K562 (cell line): ENCODE measurements around the gene TP53BP2. TPM values are rescaled to one million over a fixed set of nuclear protein-coding genes. Genes with fewer than 3 reads are reported as not detected.

Experiments
- COPS2 ChIP-seq: fragments of 450-650 bp; conservative IDR thresholded peaks from 2 replicates; pipeline ENCODE4 v1.6.1; 2016; ENCODE audit warnings: mild to moderate bottlenecking, moderate library complexity
- CXXC5 ChIP-seq: fragments of 250-450 bp; sonication (Bioruptor Pico); IDR thresholded peaks from 2 replicates; pipeline ENCODE4 v1.8.0; 2022; ENCODE audit warnings: inconsistent platforms, mild to moderate bottlenecking, moderate library complexity
- DACH1 ChIP-seq: fragments of 450-650 bp; IDR thresholded peaks from 2 replicates; pipeline ENCODE4 v1.6.1; 2018; ENCODE audit not compliant: partially characterized antibody
- ETV6 ChIP-seq, 3 experiments: fragments of 150-350 bp in 1 of 3; sonication (generic) in 1 of 3; formaldehyde crosslinking in 1 of 3; IDR thresholded peaks; 2 replicates each; pipeline versions ENCODE4 v1.6.1 to v1.8.0; 2014 to 2022; ENCODE audit warnings: borderline replicate concordance in 2 of 3, low read depth in 2 of 3, antibody characterized with exemption in 1 of 3, low read length in 1 of 3, mild to moderate bottlenecking in 1 of 3, missing genetic modification reagents in 1 of 3
- GTF2F1 ChIP-seq: IDR thresholded peaks from 2 replicates; pipeline ENCODE4 v1.6.1; 2011; ENCODE audit warnings: low read depth, low read length, improper control_type of control experiment
- HMG20B ChIP-seq: fragments of 250-450 bp; sonication (Bioruptor Pico); IDR thresholded peaks from 2 replicates; pipeline ENCODE4 v1.5.0; 2021; ENCODE audit warnings: mild to moderate bottlenecking
- IFI16 ChIP-seq: fragments of 250-450 bp; sonication (Bioruptor Pico); IDR thresholded peaks from 2 replicates; pipeline ENCODE4 v2.1.2; 2022; ENCODE audit warnings: mild to moderate bottlenecking, inconsistent platforms
- JUND ChIP-seq, 2 experiments: IDR thresholded peaks; 2 replicates in 1 of 2; 3 replicates in 1 of 2; pipeline ENCODE4 v1.6.1; 2011; ENCODE audit warnings: borderline replicate concordance in 2 of 2, low read depth in 2 of 2, low read length in 2 of 2, improper control_type of control experiment in 1 of 2, missing biosample characterization in 1 of 2, missing genetic modification characterization in 1 of 2, missing genetic modification reagents in 1 of 2
- MAFG ChIP-seq: fragments of 450-650 bp; conservative IDR thresholded peaks from 2 replicates; pipeline ENCODE4 v1.6.1; 2016; ENCODE audit warnings: missing genetic modification characterization, missing compliant biosample characterization
- NR3C1 ChIP-seq: sonication (generic); formaldehyde crosslinking; IDR thresholded peaks from 2 replicates; pipeline ENCODE4 v1.8.1; 2022; ENCODE audit warnings: missing genetic modification reagents
- TCF7 ChIP-seq: sonication (generic); IDR thresholded peaks from 2 replicates; pipeline ENCODE4 v1.6.1; 2016; ENCODE audit warnings: antibody characterized with exemption, borderline replicate concordance
- TOE1 ChIP-seq, 2 experiments: fragments of 450-650 bp in 1 of 2; sonication (generic) in 1 of 2; formaldehyde crosslinking in 1 of 2; IDR thresholded peaks; 2 replicates each; pipeline versions ENCODE4 v1.7.1 to v1.8.0; 2016 to 2022; ENCODE audit warnings: borderline replicate concordance in 2 of 2, mild to moderate bottlenecking in 2 of 2, antibody characterized with exemption in 1 of 2, inconsistent platforms in 1 of 2, low read depth in 1 of 2, missing genetic modification reagents in 1 of 2, moderate library complexity in 1 of 2
- YY1 ChIP-seq, 3 experiments: IDR thresholded peaks; 2 replicates each; pipeline ENCODE4 v1.6.1; 2011; ENCODE audit warnings: low read length in 2 of 3, mild to moderate bottlenecking in 2 of 3, moderate library complexity in 2 of 3, borderline replicate concordance in 1 of 3, control low read depth in 1 of 3, low read depth in 1 of 3; ENCODE audit not compliant: insufficient read depth in 3 of 3, insufficient replicate concordance in 2 of 3, control insufficient read depth in 1 of 3, insufficient read length in 1 of 3; ENCODE audit errors: extremely low read depth in 1 of 3
- ZNF165 ChIP-seq: fragments of 250-450 bp; sonication (Bioruptor Pico); IDR thresholded peaks from 2 replicates; pipeline ENCODE4 v1.4.0; 2020; ENCODE audit warnings: borderline replicate concordance
- ZNF24 ChIP-seq: fragments of 450-650 bp; IDR thresholded peaks from 2 replicates; pipeline ENCODE4 v1.6.1; 2016
- ZNF431 ChIP-seq: sonication (generic); formaldehyde crosslinking; IDR thresholded peaks from 2 replicates; pipeline ENCODE4 v1.8.0; 2022; ENCODE audit warnings: mild to moderate bottlenecking, missing genetic modification reagents
- ZNF584 ChIP-seq: fragments of 200-800 bp; sonication (Bioruptor generic); IDR thresholded peaks from 2 replicates; pipeline ENCODE4 v1.6.1; 2016; ENCODE audit warnings: low read depth, mild to moderate bottlenecking, missing genetic modification characterization, missing compliant biosample characterization
- ZNF695 ChIP-seq: fragments of 450-650 bp; formaldehyde crosslinking; IDR thresholded peaks from 2 replicates; pipeline ENCODE4 v1.4.0; 2020; ENCODE audit warnings: mild to moderate bottlenecking, moderate library complexity
- polyA plus RNA-seq, 8 experiments: library from polyadenylated mRNA; depleted of rRNA in 4 of 8; stranded (reverse) in 5 of 8; unstranded in 3 of 8; fragments of >200 nt; fragmentation: Nextera tagmentation in 2 of 8; fragmentation: Illumina TruSeq in 1 of 8; extraction: Ambion mirVana in 2 of 8; extraction: Trizol in 1 of 8; gene quantifications; 2 replicates each; pipeline versions ENCODE4 v1.2.1 to v1.2.3, GENCODE V29; 2011 to 2014; ENCODE audit warnings: inconsistent platforms in 1 of 8, missing spikeins in 1 of 8
- total RNA-seq, 7 experiments: library from RNA; depleted of rRNA in 6 of 7; stranded (reverse); fragments of >200 nt in 6 of 7; fragmentation: Illumina TruSeq in 2 of 7; extraction: Trizol in 2 of 7; gene quantifications; 2 replicates each; pipeline versions ENCODE4 v1.2.1 to v1.2.3, GENCODE V29; 2011 to 2021; ENCODE audit warnings: low replicate concordance in 1 of 7
- TF ChIP-seq, protein P1 (sequence below): fragments of 250-450 bp; sonication (Bioruptor Pico); IDR thresholded peaks from 2 replicates; pipeline ENCODE4 v1.8.0; 2022; ENCODE audit warnings: moderate library complexity, mild to moderate bottlenecking, inconsistent platforms
- TF ChIP-seq, protein P2 (sequence below): IDR thresholded peaks from 2 replicates; pipeline ENCODE4 v1.6.1; 2016; ENCODE audit warnings: missing genetic modification characterization, missing compliant biosample characterization
- TF ChIP-seq, protein P3 (sequence below), 2 experiments: fragments of 250-450 bp in 1 of 2; fragments of 450-650 bp in 1 of 2; sonication (Bioruptor Pico) in 1 of 2; IDR thresholded peaks; 2 replicates each; pipeline versions ENCODE4 v1.6.1 to v1.8.0; 2016 to 2021; ENCODE audit warnings: mild to moderate bottlenecking in 2 of 2, moderate library complexity in 2 of 2, missing compliant biosample characterization in 1 of 2, missing genetic modification characterization in 1 of 2
- TF ChIP-seq, protein P4 (sequence below): fragments of 450-650 bp; IDR thresholded peaks from 2 replicates; pipeline ENCODE4 v1.6.1; 2016

The TP53BP2 gene
- total and polyA plus RNA-seq, 9 of the 15 experiments (the other 6 are each of a cell fraction or from before 2014, with no cell fraction given) = 17.0 to 69.6 (median 40.1) TPM

DNA sequence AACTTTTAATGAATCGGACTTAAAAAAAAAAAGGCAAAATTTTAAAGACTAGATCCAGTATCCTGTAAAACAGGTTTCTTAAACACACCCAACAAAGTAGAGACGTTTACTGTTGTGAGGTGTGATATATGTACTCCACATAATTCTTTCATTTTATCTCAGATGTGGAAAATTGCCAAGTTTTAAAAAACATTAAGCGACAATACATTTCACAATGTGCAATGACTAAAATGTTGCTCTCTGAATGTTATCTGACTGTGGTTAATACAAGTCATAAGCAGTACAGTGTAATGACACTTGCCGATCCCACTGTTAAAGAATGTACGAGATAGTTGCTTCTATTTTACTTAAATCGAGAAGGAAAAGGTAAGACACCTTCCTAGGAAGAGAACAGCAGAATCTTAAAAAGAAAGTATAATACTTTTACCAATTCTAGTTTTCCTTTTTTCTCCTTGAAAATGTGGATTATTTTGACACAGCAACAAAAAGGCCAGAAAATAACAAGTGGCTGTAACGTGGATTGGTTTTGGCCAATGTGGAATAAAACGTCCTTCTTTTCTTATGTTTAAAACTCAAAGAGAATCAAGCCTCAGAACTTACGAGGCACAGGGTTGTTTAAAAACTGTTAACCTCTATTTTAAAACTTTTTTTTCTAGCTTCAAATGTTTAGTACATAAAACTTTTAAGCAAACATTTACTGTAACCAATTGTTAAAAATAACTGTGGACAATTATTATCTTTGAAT, 51.4 kb downstream of the TP53BP2 start (continued):
- TF ChIP-seq TCF7 = no peak
- no peak for TF ChIP-seq YY1 (IDR thresholded peaks at IDR 0.05; ENCODE audit: borderline replicate concordance in 1 of 3, control insufficient read depth in 1 of 3, extremely low read depth in 1 of 3, insufficient read depth in 3 of 3, insufficient read length in 1 of 3, insufficient replicate concordance in 2 of 3, low read depth in 1 of 3, low read length in 2 of 3)
- TF ChIP-seq HMG20B = no peak
- TF ChIP-seq ZNF24 = no peak
- peak; percentile 13 for TF ChIP-seq DACH1
- no peak for TF ChIP-seq ETV6 (IDR thresholded peaks at IDR 0.05; ENCODE audit: borderline replicate concordance in 1 of 2, low read depth in 2 of 2, low read length in 1 of 2)
- no peak for TF ChIP-seq ETV6 (CRISPR knock-in tag; IDR thresholded peaks at IDR 0.05; ENCODE audit: borderline replicate concordance)
- no peak for TF ChIP-seq IFI16 (CRISPR knock-in tag)
- peak; percentile 18; the same call in 1 of the 2 replicates for TF ChIP-seq CXXC5 (CRISPR knock-in tag)
- peak; percentile 31; the same call in 1 of the 2 replicates for TF ChIP-seq JUND (IDR thresholded peaks at IDR 0.05; ENCODE audit: borderline replicate concordance, low read depth, low read length)
- peak; percentile 10; the same call in 1 of the 3 replicates for TF ChIP-seq JUND (tag; IDR thresholded peaks at IDR 0.05; ENCODE audit: borderline replicate concordance, low read depth, low read length)
- 0 out of 2 replicates have a peak, but pooled peaks have one; percentile 23 for TF ChIP-seq MAFG (tag)
- TF ChIP-seq ZNF584 (CRISPR knock-in tag) = no peak
- TF ChIP-seq, protein P1, sequence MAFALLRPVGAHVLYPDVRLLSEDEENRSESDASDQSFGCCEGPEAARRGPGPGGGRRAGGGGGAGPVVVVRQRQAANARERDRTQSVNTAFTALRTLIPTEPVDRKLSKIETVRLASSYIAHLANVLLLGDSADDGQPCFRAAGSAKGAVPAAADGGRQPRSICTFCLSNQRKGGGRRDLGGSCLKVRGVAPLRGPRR (CRISPR knock-in tag) = no peak
- no peak for TF ChIP-seq NR3C1
- TF ChIP-seq ZNF431 (CRISPR knock-in tag) = no peak
- TF ChIP-seq TOE1 (IDR thresholded peaks at IDR 0.05; ENCODE audit: borderline replicate concordance) = no peak
- TF ChIP-seq TOE1 (CRISPR knock-in tag; IDR thresholded peaks at IDR 0.05; ENCODE audit: borderline replicate concordance, low read depth) = no peak
- no peak for TF ChIP-seq GTF2F1
- TF ChIP-seq COPS2 = no peak
- TF ChIP-seq, protein P2, sequence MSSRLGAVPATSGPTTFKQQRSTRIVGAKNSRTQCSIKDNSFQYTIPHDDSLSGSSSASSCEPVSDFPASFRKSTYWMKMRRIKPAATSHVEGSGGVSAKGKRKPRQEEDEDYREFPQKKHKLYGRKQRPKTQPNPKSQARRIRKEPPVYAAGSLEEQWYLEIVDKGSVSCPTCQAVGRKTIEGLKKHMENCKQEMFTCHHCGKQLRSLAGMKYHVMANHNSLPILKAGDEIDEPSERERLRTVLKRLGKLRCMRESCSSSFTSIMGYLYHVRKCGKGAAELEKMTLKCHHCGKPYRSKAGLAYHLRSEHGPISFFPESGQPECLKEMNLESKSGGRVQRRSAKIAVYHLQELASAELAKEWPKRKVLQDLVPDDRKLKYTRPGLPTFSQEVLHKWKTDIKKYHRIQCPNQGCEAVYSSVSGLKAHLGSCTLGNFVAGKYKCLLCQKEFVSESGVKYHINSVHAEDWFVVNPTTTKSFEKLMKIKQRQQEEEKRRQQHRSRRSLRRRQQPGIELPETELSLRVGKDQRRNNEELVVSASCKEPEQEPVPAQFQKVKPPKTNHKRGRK = no peak
- TF ChIP-seq ZNF165 (CRISPR knock-in tag) = no peak
- TF ChIP-seq, protein P3, sequence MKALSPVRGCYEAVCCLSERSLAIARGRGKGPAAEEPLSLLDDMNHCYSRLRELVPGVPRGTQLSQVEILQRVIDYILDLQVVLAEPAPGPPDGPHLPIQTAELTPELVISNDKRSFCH (CRISPR knock-in tag; IDR thresholded peaks at IDR 0.05) = no peak
- TF ChIP-seq, protein P3 (tag; IDR thresholded peaks at IDR 0.05) = no peak
- TF ChIP-seq ZNF695 (CRISPR knock-in tag) = no peak
- TF ChIP-seq, protein P4, sequence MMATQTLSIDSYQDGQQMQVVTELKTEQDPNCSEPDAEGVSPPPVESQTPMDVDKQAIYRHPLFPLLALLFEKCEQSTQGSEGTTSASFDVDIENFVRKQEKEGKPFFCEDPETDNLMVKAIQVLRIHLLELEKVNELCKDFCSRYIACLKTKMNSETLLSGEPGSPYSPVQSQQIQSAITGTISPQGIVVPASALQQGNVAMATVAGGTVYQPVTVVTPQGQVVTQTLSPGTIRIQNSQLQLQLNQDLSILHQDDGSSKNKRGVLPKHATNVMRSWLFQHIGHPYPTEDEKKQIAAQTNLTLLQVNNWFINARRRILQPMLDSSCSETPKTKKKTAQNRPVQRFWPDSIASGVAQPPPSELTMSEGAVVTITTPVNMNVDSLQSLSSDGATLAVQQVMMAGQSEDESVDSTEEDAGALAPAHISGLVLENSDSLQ = peak; percentile 36; the same call in 1 of the 2 replicates
